PFSK-1 (cell line): ENCODE data around the gene NFAM1.

Experiments
- POLR2AphosphoS5 ChIP-seq: IDR thresholded peaks from 2 replicates; pipeline ENCODE4 v1.6.1; 2012; ENCODE audit warnings: low read depth, mild to moderate bottlenecking, control low read depth, low read length, moderate library complexity
- REST ChIP-seq, 2 experiments: IDR thresholded peaks; 2 replicates each; pipeline versions ENCODE4 v1.6.1 to v1.8.0; 2011 to 2012; ENCODE audit warnings: low read depth in 2 of 2, low read length in 2 of 2, control low read depth in 1 of 2, inconsistent platforms in 1 of 2, mild to moderate bottlenecking in 1 of 2, moderate library complexity in 1 of 2; ENCODE audit not compliant: insufficient read depth in 1 of 2
- TAF1 ChIP-seq: IDR thresholded peaks from 2 replicates; pipeline ENCODE4 v1.6.1; 2012; ENCODE audit warnings: low read length, control low read depth, borderline replicate concordance; ENCODE audit not compliant: insufficient read depth

DNA sequence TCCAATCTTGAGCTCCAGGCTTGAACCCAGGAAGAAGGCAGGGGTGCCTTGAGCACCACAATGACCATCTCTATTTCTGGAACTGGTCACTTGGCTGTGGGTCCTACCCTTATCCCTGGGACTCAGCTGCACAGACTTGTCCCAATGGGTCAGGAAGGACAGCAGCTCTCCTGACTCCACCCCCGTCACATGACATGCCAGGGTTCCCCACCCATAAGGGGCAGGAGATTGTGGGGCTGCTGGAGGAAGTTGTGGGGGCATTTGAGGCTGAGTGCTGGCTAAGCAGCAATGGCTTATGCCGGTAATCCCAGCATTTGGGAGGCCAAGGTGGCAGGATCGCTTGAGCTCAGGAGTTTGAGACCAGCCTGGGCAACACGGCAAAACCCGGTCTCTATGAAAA is 56.2 kb downstream of the NFAM1 start:
- TF ChIP-seq TAF1, result no peak
- TF ChIP-seq POLR2AphosphoS5, result no peak
- no peak for TF ChIP-seq REST (IDR thresholded peaks at IDR 0.05; ENCODE audit: insufficient read depth in 1 of 2, low read depth in 2 of 2, low read length in 2 of 2)
